Fibroblast of skin of scalp (primary cell): ENCODE measurements around the gene RAC3.

Source experiments
- DNase-seq: peaks from one replicate; pipeline ENCODE4 v3.0.0-alpha.2; 2013

RAC3 gene

DNA sequence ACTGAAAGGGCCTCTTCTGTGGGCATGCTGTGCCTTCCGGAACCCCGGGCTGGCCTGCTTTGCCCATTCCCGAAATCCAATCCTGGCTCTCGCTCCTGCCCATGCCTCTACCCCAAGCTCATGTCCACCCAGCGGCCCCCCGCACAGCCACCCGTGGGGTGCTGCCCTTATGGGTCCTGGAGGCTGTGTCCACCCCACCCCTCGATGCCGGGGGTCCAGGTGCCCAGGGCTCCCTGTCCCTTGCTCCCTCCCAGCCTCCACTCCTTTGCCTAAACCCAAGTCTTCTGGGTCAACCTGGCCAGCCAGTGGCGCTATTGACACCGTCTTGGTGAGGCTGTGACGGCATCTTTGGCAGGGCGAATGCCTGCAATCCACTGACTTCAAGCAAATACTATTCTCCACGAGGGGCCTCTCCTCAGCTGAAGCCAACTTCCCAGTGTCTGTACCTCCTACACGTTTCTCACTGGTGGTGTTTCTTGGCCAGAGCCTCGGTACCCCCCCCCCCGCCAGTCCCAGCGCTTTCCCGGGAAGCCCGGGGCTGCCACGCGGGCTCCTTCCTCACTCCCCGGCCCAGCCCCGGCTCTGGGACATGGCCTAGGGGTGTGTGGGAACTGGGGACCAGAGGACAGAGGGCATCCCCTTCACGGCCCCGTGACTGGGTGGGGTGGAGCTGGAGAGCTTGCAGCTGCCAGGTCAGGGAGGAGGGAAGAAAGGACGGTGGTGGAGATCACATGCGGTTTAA lies 46.3 kb downstream of the RAC3 start:
- DNase-seq: no peak

DNA sequence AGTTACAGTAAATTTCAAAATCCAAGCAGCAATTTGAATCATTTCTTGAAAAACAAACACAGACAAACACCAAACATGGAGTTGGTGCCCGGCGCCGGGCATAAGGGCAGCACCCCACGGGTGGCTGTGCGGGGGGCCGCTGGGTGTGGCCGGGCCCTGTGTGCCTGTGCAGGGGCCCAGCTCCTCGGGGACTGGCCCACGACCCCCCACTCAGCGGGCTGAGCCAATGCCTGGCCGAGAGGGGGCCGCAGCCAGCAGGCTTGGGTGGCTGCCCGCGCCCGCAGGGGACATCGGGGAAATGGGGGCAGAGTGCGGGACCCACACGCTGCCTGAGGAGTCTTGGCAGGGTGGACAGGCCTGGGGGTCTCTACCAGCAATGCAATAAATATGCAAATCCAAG lies 47.0 kb downstream of the RAC3 start:
- no peak for DNase-seq

DNA sequence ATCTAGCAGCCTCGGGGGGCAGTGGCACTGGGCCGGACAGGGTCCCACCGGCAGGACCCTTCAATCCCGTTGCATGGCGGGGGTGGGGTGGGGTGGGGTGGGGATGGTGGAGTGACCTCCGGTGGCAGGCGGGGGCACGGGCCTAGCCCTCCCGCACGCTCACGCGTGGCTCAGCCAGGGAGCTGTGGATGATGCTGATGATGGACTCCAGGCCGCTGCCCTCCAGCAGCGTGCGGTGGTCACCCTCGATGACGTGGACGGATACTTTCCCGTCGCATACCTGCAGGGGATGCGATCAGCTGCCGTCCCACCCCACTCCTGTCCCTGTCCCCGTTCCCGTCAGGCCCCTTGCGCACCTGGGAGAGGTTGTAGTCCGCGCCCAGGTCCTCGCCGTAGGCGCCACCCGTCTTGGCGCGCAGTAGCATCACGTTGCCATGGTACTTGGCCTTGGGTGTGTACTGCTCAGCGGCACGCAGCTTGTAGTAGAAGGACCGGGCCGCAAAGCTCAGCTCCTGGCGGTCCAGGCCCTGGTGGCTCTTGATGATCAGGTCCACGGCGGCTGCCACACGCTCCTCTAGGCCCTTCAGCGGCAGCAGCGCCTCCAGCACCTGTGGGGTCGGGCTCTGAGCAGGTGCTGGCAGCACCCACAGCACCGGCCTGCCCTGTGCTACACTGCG lies 47.7 kb downstream of the RAC3 start:
- no peak for DNase-seq

DNA sequence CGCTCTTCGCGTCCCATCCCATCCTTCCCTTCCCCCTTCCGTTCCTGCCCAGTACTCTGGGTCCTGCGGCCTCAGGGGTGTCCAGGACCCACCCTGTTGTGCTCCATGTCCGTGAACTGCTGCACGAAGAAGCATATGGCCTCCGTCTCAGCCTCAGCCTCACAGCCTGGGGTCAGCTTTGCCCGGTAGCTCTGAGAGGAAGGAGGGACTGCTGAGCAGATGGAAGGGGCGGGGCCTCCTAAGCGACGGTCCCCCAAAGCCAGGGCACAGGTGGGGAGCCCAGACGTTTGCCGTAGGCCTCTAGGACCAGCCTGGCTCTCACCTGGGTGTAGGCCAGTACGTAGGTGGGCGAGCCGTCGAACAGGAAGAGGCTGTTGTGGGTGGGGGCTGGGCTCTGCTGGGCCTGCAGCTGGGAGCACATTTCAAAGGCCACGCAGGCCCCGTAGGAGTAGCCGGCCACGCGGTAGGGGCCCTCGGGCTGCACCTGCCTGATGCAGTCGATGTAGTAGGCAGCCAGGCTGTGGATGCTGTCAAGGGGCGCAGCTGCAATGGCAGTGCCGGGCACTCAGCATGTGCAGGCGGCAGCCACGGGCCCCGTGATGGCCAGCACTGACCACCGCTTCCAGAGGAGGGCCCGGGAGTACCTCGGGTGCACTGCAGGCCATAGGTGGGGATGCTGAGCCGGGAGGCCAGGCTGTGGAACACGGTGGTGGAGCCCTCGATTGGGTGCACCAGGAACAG lies 48.7 kb downstream of the RAC3 start:
- no peak for DNase-seq

DNA sequence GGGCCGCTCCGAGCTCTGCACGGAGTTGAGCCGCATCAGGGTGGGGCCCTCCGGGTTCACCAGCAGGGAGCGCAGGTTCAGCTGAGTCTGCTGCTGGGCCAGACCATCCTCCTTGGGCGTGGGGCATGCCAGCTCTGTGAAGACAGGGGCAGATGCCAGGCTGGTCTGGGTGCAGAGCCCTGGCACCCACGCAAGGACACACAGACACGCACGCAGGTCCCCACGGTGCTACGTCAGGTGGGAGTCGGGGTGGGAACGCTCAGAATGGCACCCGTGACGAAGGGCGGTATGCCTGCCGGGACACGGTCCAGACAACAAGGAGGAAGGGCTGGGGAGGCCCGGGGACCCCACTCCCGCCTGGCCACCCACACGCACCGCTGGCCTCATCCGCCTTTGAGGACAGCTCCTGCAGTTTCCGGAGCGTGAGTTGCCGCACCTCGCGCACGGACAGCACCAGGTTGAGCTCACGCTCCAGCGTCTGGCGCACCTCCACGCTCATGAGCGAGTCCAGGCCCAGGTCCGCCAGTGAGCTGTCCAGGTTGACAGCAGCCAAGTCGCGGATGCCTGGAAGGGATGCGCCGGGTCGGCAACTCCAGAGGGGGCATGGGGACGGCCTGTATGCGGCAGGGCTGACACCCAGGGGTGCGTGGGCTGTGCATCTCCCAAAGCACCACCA lies 49.4 kb downstream of the RAC3 start:
- DNase-seq: no peak

DNA sequence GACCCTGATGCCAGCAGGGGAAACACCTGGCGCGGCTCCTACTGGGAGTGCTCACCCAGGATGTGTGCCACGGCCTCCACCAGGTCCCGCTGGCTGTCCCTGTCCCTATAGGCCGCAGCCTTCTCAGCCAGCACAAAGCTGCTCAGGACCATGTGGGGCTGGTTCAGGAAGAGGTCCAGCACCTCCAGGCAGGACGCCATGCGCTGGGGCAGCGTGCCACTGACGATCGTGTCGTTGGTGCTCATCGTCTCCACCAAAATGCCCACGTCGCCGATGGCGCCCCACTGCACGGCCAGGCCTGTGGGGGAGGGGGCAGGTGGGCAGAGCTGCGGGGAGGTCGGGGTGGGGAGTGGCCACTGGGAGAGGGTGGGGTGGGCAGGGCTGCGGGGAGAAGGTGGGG lies 50.1 kb downstream of the RAC3 start:
- DNase-seq: no peak

DNA sequence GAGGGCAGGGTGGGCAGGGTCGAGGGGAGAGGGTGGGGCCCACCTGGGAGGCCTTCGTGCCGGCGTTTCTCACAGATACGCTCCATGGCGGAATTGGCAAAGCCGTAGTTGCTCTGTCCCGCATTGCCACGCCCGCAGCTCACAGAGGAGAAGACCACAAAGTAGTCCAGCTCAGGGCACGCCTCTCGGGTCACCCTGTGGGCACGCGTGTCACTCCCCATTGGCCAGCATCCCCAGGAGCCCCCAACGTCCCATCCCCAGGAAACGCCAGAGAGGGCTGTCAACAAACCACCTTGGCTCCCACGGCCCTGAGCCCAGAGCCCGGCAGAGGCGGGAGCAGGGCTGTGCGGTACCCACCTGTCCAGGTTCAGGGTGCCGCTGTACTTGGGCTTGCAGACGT lies 50.5 kb downstream of the RAC3 start:
- no peak for DNase-seq

DNA sequence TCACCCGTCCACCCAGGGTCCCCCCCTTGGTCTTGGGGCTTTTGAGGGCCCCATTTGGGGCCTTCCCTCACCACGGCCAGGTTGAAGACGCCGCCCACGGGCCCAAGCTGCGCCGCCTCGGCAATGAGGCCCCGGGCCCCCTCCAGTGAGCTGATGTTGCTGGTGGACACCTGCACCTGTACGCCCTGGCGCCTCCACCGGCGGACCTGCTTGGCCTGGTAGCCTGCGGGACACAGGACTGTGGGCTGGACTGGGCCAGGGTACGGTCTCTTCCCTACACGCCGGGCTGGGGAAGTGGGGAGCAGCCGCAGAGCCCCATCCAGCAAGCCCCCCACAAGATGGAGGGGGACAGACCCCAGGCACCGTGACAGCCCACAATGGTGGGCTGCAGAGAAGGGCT lies 51.0 kb downstream of the RAC3 start:
- DNase-seq: no peak

DNA sequence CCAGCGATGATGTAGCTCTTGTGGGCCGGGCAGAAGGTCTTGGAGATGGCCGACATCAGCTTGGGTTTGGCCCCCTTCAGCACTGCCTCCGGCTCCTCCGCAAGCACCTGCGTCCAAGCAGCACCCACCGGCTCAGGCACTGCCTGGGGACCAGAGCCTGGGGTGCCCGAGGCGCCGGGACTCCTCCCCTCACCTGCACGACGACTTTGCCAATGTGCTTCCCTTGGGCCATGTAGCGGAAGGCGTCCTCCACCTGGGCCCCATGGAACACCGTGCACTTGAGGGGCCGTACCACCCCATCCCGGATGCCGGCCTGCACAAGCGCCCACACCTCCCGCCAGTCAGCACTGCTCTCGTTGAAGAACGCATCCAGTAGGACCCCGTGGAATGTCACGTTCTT lies 51.5 kb downstream of the RAC3 start:
- no peak for DNase-seq
